ENCODE results near the gene ABAT. TPM values are rescaled to one million over a fixed set of nuclear protein-coding genes. Genes with fewer than 3 reads are reported as not detected.

The ABAT gene
- total RNA-seq, 1 experiment from 2014 or later: 6.9 TPM

DNA sequence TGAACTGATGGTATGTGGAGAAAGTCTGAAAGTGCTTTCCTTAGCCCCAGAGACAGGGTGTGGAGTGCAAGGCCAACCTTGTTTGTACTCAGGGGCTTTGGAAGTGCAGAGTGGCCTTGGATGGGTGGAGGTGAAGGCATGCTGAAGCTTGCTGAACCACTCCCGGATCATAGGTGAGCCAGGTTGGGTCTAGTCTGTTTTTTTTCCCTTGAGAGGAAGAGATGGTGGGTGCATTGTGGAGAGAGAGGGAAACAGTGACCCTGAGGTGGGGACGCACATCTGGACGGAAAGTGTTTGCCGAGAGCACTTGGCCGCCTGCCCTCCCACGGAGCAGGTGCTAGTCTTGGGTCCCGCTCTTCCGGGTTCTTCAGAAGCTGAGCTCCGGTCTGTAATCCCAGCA lies 12.5 kb downstream of the ABAT start:
- no peaks in the 10 kb centered on the region for H3K27me3 ChIP-seq (replicated peaks; ENCODE audit: insufficient read depth, low read depth, low read length, poor library complexity)
- H3K27ac ChIP-seq (ENCODE audit: low read depth, low read length, poor library complexity, severe bottlenecking): no peak overlapping the region
- no peak for TF ChIP-seq EZH2 (IDR thresholded peaks at IDR 0.05; ENCODE audit: borderline replicate concordance, low read depth, low read length, poor library complexity, severe bottlenecking)
- TF ChIP-seq, protein P1, sequence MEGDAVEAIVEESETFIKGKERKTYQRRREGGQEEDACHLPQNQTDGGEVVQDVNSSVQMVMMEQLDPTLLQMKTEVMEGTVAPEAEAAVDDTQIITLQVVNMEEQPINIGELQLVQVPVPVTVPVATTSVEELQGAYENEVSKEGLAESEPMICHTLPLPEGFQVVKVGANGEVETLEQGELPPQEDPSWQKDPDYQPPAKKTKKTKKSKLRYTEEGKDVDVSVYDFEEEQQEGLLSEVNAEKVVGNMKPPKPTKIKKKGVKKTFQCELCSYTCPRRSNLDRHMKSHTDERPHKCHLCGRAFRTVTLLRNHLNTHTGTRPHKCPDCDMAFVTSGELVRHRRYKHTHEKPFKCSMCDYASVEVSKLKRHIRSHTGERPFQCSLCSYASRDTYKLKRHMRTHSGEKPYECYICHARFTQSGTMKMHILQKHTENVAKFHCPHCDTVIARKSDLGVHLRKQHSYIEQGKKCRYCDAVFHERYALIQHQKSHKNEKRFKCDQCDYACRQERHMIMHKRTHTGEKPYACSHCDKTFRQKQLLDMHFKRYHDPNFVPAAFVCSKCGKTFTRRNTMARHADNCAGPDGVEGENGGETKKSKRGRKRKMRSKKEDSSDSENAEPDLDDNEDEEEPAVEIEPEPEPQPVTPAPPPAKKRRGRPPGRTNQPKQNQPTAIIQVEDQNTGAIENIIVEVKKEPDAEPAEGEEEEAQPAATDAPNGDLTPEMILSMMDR (conservative IDR thresholded peaks at IDR 0.05; ENCODE audit: low read depth, low read length): no peak
- no peaks in the 10 kb centered on the region for H3K4me1 ChIP-seq (ENCODE audit: insufficient read depth, low read length, poor library complexity, severe bottlenecking)
- no peak for DNase-seq (ENCODE audit: low spot score)
- CTCF ChIA-PET: no interaction called here
- H3K4me3 ChIP-seq (ENCODE audit: low read depth, low read length, poor library complexity, severe bottlenecking): no peak overlapping the region
- intact Hi-C loops (cut with micrococcal nuclease; ENCODE audit: unreplicated experiment): no loop called here
- H3K9me3 ChIP-seq (ENCODE audit: low read depth, low read length, poor library complexity, severe bottlenecking): peaks cover 15% of the 10 kb centered on the region
- no TSS peak for BruUV-seq (replicated peaks)
- no peaks in the 10 kb centered on the region for H3K36me3 ChIP-seq (ENCODE audit: insufficient read depth, low read length, poor library complexity, severe bottlenecking)
- POLR2A ChIA-PET (ENCODE audit: low non-redundant PET): no interaction called here

DNA sequence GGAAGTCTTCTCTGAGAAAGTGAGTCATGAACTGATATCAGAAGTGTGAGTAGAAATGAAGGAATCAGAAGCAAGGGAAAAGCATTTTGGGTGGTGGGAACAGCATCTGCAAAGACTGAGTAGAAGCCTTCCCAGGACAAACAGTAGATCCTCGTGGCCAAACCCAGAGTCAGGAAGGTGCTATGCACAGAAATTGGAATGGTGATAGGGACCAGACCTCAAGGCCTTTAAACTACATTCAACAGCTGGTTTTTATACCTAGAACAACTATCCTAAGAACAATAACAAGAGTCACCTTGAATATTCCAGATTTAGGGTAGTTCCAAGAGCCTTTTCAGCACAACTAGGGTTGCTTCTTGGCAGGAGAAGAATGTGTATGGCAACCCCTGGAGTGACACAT lies 15.3 kb downstream of the ABAT start:
- Histone ChIP-seq H3K9me3 (ENCODE audit: low read depth, low read length, poor library complexity, severe bottlenecking) (peaks cover 15% of the 10 kb centered on the region), H3K36me3 (ENCODE audit: insufficient read depth, low read length, poor library complexity, severe bottlenecking) (no peaks in the 10 kb centered on the region), H3K27me3 (replicated peaks; ENCODE audit: insufficient read depth, low read depth, low read length, poor library complexity) (no peaks in the 10 kb centered on the region), H3K4me3 (ENCODE audit: low read depth, low read length, poor library complexity, severe bottlenecking) (no peak overlapping the region), H3K27ac (ENCODE audit: low read depth, low read length, poor library complexity, severe bottlenecking) (no peak overlapping the region), H3K4me1 (ENCODE audit: insufficient read depth, low read length, poor library complexity, severe bottlenecking) (no peaks in the 10 kb centered on the region)
- no peak for DNase-seq (ENCODE audit: low spot score)
- ChIA-PET CTCF (no interaction called here), POLR2A (ENCODE audit: low non-redundant PET) (no interaction called here)
- intact Hi-C loops (cut with micrococcal nuclease; ENCODE audit: unreplicated experiment): no loop called here
- TF ChIP-seq, protein P1 (conservative IDR thresholded peaks at IDR 0.05; ENCODE audit: low read depth, low read length): no peak
- TF ChIP-seq EZH2 (IDR thresholded peaks at IDR 0.05; ENCODE audit: borderline replicate concordance, low read depth, low read length, poor library complexity, severe bottlenecking): no peak
- no TSS peak for BruUV-seq (replicated peaks)

DNA sequence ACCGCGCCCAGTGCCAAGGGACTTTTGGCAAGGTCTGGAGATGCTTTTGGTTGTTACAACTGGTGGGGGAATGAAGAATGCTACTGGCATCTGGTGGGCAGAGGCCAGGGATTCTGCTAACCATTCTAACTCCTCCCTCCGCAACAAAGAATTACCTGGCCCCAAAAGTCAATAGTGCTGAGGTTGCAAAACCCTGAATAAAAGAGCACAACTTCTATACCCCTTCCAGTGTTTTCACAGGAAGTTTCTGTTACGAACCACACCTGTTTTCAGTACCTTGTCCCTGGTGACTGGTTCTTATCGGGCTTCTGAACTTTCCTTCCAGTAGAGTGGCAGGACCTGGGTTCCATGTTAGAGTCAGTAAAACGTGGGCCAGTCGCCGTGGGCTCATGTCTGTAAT lies 17.3 kb downstream of the ABAT start:
- no TSS peak for BruUV-seq (replicated peaks)
- ChIA-PET POLR2A (ENCODE audit: low non-redundant PET) (no interaction called here), CTCF (no interaction called here)
- Histone ChIP-seq H3K4me1 (ENCODE audit: insufficient read depth, low read length, poor library complexity, severe bottlenecking) (no peaks in the 10 kb centered on the region), H3K9me3 (ENCODE audit: low read depth, low read length, poor library complexity, severe bottlenecking) (peaks cover 15% of the 10 kb centered on the region), H3K27ac (ENCODE audit: low read depth, low read length, poor library complexity, severe bottlenecking) (no peak overlapping the region), H3K36me3 (ENCODE audit: insufficient read depth, low read length, poor library complexity, severe bottlenecking) (no peaks in the 10 kb centered on the region), H3K27me3 (replicated peaks; ENCODE audit: insufficient read depth, low read depth, low read length, poor library complexity) (no peaks in the 10 kb centered on the region), H3K4me3 (ENCODE audit: low read depth, low read length, poor library complexity, severe bottlenecking) (no peak overlapping the region)
- intact Hi-C loops (cut with micrococcal nuclease; ENCODE audit: unreplicated experiment): no loop called here
- no peak for TF ChIP-seq EZH2 (IDR thresholded peaks at IDR 0.05; ENCODE audit: borderline replicate concordance, low read depth, low read length, poor library complexity, severe bottlenecking)
- TF ChIP-seq, protein P1 (conservative IDR thresholded peaks at IDR 0.05; ENCODE audit: low read depth, low read length): no peak
- DNase-seq (ENCODE audit: low spot score): no peak
